Measurements from ENCODE around the gene SCN5A.

SCN5A gene

GRCh38 chr3:38599886-38600285 lies 49.6 kb downstream of the SCN5A start:
- no peak for DNase-seq

- no peak for DNase-seq
Measured at GRCh38 chr3:38598791-38599190, 50.7 kb downstream of the SCN5A start.

- DNase-seq = no peak
Measured at GRCh38 chr3:38597502-38598060, 51.9 kb downstream of the SCN5A start.

GRCh38 chr3:38595393-38595792 lies 54.1 kb downstream of the SCN5A start:
- DNase-seq = no peak

GRCh38 chr3:38590521-38590920 lies 59.0 kb downstream of the SCN5A start:
- no peak for DNase-seq

GRCh38 chr3:38588995-38589937 lies 60.2 kb downstream of the SCN5A start:
- no peak for DNase-seq

GRCh38 chr3:38588371-38588971 lies 61.0 kb downstream of the SCN5A start:
- no peak for DNase-seq

- DNase-seq = no peak
Measured at GRCh38 chr3:38587548-38588131, 61.8 kb downstream of the SCN5A start.

- no peak for DNase-seq
Measured at GRCh38 chr3:38586546-38587520, 62.7 kb downstream of the SCN5A start.

- DNase-seq = no peak
Measured at GRCh38 chr3:38585791-38586420, 63.6 kb downstream of the SCN5A start.

GRCh38 chr3:38583688-38584087 lies 65.8 kb downstream of the SCN5A start:
- no peak for DNase-seq

GRCh38 chr3:38582941-38583645 lies 66.4 kb downstream of the SCN5A start:
- DNase-seq = no peak

GRCh38 chr3:38582316-38582715 lies 67.2 kb downstream of the SCN5A start:
- no peak for DNase-seq

- no peak for DNase-seq
Measured at GRCh38 chr3:38581774-38582173, 67.7 kb downstream of the SCN5A start.

- no peak for DNase-seq
Measured at GRCh38 chr3:38580450-38581382, 68.8 kb downstream of the SCN5A start.

GRCh38 chr3:38579551-38580449 lies 69.7 kb downstream of the SCN5A start:
- DNase-seq = no peak

- peak; percentile 46 for DNase-seq
Measured at GRCh38 chr3:38579141-38579540, 70.3 kb downstream of the SCN5A start.

- no peak for DNase-seq
Measured at GRCh38 chr3:38578551-38578950, 70.9 kb downstream of the SCN5A start.

GRCh38 chr3:38578081-38578475 lies 71.4 kb downstream of the SCN5A start:
- DNase-seq = no peak
